Suppressor macrophage treated with lipopolysaccharide for 4 hours (primary cell): ENCODE data around the gene LGALS9.
"Not testable (repeated sequence)": the region's sequence is repeated elsewhere in the genome, so short reads cannot be mapped to it uniquely, and the experiment has no call there.

ENCODE experiments used
- DNase-seq: peaks from one replicate; pipeline ENCODE4 v3.0.0-alpha.2; 2020

The LGALS9 gene

DNA sequence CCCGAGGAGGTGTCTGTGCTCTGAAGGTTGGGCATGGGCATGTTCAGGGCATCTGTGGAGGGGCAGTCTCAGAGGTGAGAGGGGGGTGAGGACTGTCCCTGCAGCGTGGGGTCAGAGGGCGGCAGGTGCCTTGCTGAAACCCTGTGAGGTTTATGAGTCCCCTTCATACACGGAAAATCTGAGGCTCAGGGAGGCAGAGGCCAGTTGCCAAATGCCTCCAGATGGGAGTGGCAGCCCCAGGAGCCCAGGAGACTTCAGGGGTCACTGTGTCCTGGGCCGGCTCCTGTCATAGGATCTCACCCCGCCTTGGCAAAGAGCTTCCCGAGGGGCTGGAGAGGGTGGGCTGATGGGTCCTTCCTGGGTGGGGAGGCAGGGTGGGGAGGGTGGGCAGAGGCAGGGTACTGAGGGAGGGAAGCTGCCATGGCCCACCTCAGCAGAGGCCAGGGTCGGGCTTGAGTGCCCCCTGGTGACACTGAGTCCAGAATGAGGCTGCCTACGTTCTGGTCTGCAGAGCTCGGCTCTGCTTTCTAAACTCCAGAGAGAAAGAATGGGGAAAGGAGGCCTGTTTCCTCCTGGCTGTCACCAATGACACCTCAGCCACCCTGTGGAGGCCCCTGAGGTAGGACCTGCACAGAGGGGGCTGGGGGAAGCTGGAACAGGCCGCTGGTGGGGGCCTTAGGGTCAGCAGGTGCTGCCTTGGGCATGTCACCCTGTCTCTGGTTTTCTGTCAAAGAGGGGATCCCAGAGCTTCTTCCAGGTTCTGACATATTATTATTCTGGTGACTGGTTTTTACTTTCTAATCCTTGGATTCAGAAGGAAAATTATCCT, 1.1 kb downstream of the LGALS9 start:
- no peak for DNase-seq

DNA sequence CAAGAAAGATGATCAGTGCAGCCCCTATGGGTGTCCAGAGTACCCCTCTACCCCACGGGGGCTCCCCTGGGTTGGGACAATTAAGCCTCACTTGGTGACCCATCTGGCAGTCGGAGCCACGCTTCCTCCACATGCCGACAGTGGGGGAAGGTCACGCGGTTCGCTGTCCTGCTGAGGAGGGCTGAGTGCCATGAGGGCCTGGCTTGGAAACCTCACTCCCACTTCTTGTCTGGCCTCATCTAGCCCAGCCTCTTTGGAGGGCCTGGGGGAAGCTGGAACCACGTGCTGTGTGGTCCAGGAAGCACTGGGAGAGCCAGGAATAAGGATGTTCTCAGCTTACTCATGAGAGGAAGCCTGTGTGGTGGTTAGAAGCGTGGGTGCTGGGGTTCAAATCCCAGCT, 1.8 kb downstream of the LGALS9 start:
- DNase-seq, result peak; percentile 89

DNA sequence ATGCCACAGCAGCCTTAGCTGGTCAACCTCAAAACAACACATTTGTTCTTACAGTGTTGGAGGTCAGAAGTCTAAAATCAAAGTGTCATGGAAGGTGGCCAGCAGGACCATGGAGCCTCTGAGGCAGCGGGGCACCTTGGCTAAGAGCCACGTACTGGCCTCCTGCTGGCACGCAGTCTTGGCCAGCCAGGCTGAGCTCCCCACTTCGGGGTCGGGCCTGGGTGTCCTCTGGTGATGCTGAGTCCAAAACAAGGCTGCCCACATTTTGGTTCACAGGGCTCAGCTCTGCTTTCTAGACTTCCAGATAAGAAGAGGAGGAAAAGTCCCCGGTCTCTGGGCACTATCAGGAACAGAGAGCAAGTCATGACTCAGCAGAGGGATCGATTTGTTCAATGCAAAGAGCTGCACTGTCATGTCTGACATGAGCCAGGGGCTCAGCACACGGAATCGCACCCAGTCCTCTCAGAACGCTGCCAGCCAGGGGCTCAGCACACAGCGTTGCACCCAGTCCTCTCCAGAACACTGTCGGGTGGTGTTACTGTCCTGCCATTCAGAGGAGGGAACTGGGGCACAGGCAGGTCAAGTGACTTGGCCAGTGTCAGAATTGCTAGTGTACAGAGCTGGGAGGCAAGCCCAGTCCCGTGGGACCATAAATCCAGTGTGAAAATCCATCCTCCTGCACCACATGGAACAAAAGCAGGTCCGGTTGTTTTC, 2.5 kb downstream of the LGALS9 start:
- DNase-seq, result no peak

DNA sequence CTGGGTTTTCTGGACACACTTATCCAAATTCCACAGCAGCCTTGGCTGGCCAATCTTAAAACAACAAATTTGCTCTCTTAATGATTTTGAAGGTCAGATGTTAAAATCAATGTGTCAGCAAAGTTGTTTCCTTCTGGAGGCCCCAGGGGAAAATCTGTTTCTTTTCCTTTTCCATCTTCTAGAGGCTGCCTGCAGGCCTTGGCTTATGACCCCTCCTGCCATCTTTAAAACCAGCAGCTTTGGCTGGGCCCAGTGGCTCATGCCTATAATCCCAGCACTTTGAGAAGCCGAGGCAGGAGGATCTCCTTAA, 3.0 kb downstream of the LGALS9 start:
- DNase-seq, result no peak

DNA sequence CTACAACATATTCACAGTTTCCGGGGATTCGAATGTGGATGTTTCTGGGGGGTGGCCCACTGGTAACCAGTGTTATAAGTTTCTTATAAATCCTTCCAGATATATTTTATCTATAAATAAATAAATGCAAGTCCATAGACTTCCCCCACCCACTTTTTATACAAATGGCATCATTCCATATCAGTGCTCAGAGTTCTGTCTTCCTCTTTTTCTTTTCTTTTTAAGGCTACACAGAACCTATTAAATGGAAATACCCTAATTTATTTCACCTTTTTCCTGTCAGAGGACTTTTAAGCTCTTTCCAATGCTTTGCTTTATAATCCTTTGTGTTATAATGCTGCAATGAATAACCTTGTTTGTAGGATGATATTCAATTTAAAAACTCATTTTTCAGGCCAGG, 3.8 kb downstream of the LGALS9 start:
- DNase-seq, result peak; percentile 27

DNA sequence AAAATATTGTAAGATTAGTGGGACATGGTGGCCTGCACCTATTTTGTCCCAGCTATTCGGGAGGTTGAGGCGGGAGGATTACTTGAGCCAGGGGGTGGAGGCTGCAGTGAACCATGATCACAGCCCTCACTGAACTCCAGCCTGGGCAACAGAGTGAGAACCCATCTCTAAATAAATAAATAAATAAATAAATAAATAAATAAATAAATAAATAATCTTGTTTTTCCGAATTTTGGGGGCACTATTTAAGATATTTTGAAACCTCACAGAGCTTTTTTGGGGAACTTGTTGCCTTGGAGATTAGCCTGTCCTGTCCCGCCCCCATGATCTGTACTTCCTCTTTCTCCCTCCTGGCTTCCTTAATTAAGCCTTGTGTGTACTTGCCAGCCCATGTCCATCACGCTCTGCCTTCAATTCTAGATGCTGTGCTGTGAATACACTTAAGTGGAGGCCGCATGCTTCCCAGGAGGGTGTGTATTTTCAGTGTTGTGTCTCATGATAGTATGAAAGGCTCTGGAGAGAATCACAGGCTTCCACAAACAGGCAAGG, 4.4 kb downstream of the LGALS9 start:
- peak; percentile 85 for DNase-seq

DNA sequence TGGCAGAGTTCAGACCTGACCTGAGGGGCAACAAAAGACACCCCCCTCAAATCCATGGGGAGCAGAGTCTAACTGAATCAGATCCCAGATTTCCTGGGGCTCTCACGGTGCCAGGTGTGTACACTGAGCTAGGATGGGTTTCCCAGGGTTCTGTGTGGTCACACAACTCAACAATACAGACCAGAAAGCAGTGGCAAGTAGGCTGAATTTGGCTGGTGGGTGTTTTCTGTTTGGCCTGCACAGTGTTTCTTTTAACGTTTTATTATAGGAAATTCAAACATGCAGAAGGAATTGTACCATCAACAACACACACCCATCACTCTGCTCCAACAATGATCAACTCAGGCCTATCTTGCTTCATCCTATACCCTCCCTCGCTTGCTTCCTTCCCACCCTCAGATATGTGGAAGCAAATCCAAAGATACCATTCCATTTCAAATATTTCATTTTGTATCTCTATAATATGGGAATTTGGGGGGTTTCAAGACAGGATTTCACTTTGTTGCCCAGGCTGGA, 5.1 kb downstream of the LGALS9 start:
- not testable (repeated sequence) for DNase-seq

DNA sequence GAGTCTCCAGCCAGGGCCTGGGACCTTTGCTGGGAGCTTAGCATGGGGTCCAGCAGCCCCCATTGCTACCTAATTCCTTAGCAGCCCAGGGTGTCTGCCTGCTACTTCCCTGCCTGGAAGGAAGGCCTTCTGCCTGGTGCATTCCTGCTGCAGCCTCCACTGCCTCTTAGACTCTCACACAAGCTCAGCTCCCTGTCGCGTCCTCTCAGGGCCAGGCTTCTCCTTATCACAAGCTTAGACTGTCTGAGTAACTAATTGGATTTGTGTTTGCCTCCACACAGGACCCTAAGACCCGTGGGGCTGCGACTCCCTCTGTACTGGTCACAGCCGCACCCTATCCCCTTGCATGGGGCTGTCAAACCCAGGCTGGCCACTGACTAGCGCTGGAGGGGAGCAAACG, 6.8 kb downstream of the LGALS9 start:
- DNase-seq, result not testable (repeated sequence)

DNA sequence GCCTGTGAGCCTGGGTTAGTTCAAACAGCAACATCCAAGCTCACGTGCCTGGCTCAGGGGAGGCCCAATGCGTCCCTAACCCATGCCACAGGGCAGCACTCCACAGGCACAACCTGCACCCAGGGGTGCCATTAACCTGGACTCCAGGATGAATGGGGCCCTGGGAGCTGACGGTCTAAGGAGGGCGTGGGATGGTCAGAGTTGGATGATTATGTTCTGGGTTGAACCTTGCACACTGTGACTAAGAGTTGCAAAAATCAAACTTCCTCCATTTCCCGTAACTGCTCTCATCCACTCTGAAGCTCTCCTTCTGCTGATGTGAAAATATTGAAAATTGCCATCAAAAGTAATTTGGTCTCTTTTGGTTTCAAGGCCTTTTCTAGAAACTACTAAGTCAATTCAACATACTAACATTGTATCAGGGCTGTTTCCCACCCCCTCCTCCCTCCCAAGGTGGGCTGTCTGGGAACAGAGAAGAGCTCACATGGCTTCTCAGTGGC, 7.5 kb downstream of the LGALS9 start:
- DNase-seq, result peak; percentile 54

DNA sequence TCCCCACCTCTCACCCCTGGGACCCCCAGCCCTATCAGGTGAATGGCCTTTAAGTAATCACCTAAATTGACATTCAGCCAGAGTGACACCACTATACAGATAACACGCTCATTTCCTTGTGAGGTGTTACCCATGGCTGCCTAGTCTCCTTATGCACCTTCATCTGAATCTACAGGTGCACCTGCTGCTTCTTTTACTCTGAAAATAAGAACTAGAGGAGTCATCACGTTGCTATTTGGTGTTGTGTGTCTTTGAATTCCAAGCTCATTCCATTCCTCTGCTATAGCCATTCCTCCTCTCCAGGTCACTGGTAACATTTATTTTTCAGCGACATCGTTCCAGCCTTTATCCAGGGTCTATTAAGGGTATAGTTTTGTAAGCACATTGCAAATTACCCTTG, 9.8 kb downstream of the LGALS9 start:
- DNase-seq, result no peak

DNA sequence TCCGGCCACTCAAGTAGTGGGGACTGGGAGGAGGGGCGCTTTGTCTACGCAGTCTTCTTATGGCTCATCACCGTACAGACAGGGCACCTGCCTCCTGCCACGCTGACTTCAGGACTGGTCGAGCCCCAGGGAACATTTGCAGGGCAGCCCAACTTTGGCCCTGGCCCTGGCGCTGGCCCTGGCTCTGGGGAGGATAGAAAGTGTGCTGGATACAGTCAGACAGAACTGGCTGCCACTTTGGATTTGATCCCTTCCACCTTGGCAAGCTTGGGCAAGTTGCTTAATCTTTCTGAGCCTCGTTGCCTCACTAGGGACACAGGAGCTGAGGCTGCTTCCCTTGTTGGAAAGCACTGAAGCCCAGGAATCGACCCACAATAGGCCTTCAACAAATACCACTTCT, 13.6 kb downstream of the LGALS9 start:
- DNase-seq, result no peak

DNA sequence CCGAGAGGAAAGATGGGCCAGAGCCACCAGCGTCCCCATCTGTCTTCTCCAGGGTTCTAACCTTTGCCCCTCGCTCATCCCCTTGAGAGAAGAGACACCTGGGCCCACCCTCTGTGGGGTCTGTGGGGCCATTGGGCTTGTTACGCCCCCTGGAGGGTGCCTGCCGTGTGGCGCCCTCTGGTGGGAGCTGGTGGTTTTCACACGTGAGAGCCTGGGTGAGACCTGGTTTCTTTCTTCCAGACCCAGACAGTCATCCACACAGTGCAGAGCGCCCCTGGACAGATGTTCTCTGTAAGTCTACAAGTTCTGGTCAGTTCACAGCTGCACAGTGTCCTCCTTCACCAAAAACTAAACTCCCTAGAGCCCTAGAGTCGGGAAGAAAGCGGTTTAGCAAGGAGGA, 14.6 kb downstream of the LGALS9 start:
- not testable (repeated sequence) for DNase-seq

DNA sequence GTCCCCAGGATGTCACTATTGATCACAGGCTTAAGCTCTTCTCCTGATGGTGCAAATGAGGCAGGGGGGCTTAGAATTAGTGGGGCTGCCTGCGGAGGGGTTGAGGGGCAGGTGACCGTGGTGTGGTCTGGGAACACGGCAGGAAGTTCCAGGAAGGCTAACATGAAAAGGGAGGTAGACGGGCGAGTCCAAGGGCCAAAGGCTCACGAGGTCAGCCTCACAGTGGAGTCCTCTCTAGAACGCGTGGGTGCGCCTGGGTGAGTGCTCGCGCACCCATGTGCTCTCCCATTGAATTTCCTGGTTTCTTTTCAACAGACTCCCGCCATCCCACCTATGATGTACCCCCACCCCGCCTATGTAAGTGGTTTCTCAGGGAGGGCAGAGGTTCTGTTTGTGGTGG, 15.2 kb downstream of the LGALS9 start:
- no peak for DNase-seq

DNA sequence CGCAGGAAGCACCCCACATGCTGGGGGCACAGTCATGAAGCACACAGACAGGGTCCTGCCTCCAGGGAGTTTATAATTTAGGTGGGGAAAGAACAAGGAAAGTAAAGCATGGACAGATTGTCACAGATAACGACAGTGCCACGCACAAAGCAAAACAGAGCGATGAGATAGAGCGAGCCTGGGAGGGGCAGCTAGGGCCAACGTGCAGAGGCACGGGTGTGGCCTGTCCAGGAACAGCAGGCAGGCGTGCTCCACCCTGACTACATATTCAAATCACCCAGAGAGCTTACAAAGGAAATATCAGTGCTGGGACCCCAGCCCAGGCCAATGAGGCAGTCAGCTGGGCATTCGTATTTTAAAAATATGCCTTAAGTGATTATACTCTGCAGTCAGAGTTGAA, 16.8 kb downstream of the LGALS9 start:
- DNase-seq, result no peak

DNA sequence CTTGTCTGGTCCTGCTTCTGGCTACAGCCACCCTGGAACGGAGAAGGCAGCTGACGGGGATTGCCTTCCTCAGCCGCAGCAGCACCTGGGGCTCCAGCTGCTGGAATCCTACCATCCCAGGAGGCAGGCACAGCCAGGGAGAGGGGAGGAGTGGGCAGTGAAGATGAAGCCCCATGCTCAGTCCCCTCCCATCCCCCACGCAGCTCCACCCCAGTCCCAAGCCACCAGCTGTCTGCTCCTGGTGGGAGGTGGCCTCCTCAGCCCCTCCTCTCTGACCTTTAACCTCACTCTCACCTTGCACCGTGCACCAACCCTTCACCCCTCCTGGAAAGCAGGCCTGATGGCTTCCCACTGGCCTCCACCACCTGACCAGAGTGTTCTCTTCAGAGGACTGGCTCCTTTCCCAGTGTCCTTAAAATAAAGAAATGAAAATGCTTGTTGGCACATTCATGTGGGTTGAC, 18.2 kb downstream of the LGALS9 start:
- not testable (repeated sequence) for DNase-seq

DNA sequence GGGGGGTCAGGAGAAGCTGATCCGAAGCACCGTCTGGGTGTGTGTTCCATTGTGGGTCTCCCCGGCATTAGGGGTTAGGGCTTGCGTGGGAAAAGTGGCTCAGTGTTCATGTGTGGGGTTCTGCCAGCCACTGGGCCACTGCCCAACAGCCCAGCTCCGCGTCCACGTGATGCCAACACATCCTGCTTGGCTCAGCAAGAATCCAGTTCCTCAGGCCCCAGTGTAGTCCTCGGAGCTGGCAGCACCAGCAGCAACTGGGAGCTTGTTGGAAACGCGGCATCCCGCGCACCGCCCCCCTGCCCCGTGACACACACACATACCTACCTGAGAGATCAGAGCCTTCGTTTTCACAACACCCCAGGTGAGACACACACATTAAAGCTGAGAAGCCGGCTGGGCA, 18.9 kb downstream of the LGALS9 start:
- peak; percentile 37 for DNase-seq

DNA sequence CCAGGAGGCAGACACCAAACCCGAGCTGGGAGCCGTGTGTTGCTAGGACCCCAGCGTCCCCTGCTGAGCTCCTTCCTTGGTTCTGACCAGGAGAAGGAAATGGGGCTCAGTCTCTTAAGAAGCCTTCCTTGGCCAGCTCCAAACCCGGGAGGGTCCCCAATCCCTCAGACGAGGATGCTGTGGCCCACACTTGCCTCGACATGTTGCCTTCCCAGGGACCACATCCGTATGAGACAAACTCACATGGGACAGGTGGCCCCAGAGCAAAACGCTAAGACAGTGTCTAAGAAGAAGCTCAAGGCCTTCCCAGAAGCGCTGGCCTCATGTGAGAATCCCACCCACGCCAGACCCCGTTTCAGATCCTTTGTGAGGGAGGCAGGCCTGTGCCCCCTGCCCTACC, 19.8 kb downstream of the LGALS9 start:
- no peak for DNase-seq

DNA sequence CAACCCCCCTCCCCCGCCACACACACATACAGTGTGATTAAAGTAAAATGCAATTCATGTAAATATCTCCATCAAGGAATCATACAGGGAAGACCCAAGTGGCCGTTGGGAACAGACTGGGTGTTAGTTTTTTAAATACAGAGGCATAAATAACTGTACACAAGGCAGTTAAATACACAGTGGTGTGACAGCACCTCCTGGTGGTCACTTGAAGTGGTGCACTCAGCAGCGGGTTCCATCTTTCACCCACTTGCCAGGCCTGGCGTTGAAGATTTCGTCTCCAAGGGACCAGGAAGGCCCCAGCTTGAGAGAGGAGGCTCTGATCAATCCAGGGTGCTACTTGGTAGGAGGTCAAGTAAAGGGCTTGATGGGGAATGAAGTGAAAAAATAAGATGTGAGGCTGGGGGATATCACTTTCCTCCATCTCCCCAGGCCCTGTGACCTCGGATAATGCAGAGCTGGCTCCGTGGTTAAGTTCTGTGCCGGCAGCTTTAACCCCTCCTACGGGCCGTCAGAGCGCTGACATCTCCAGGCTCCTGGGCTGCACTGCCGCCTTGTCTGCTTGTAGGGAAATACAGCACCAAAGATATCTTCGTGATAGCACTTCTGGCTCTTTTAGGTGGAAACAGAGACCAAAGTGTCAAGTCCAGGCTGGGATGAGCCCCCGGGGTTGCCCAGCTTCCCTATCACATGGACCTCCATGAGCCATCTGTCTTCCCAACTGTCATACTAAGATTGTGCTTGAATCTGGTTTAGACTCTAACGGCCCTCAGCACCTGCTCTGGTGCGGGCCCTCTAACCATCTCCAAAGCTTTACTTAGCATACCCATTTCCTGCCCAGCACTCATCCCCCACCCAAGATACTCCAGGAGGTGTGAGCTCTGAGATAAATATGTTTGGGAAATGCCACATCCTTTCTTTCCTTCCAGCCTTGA, 20.7 kb downstream of the LGALS9 start:
- peak; percentile 77 for DNase-seq

DNA sequence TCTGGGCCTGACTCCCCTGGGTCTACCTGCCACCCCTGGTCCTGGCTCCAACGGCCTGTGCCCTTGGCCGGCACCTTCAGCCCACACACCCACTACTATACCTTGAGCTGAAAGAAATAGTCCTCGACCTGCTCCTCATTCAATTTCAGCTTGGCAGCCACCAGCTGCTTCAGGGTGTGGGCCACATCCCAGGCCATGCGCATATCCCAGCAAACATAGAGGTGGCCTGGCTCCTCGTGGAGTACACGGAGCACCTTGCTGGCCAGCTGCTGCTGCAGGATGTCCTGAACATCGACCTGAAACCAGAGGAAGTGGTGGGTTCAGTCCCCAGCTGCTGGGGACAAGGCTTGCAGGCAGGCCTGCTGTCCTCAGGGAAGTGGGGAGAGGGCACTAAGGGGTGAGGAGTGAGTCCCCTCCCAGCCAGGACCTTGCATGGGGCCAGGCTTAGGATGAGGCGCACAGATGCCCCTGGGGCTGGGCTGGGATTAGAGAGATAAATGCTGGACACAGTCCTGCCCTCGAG, 22.5 kb downstream of the LGALS9 start:
- DNase-seq, result not testable (repeated sequence)

DNA sequence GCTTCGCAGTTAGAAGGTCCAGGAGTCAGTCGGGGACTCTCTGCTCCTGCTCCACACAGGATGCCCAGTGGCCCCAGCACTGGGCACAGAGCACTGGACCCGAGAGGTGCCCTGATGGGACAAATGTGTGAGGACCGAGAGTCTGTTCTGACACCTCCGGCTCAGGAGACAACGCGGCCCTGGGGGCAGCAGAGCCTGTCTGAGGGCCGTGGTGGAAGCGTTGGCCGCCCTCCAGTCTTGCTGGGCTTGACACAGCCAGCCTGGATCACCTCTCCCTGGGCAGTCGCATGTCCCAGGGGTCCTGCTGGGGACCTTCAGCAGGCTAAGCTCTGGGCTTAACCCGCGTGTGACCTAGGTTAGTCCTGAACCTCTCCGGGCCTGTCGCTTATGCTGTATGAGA, 23.1 kb downstream of the LGALS9 start:
- DNase-seq, result no peak

DNA sequence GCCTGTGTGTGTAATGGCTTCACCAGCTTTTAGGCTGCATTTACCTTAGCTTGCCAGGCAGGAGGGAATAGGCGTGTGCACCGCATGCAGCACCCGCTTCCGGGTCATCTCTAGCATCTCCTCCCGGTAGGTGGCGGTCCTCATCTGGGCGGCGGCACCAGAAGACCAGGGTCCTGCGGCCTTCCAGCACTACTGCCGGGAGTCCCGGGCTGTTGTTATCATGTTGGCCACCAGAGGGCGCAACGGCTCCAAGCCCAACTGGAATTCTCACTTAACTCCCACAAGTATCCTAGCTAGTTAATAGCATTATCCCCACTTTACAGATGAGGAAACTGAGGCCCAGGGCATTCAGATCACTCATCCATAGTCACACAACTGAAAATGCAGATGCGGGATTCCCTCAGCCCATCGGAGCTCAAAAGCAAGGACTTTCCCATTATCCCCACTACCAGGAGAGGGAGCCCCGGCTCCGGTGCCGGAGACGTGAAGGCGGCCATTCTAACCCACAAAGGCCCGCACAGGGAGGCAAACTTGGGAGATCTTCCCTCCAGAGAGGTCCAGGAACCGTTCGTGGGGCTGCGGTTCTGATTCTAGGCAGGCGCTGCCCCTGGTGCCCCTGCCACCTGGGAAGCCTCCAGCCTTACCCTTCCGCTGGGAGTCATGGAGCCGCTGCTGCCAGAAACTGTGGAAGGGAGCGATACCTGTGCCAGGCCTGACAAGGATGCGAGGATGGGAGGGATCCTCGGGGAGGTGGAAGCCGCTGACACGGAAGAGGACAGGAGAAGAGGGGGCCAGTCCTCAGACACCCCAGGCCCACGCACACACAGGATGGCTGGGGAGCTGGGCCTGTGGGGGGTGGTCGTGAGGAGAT, 23.9 kb downstream of the LGALS9 start:
- DNase-seq, result peak; percentile 83
